HG03196 (cell line): Measurements from ENCODE around the gene MDM2.
"Not testable (repeated sequence)": the region's sequence is repeated elsewhere in the genome, so short reads cannot be mapped to it uniquely, and the experiment has no call there.

Source experiments
- ATAC-seq: cut with Tn5 transposase; IDR thresholded peaks from one replicate; pipeline ENCODE4 v1.9.1; 2021; ENCODE audit not compliant: unreplicated experiment

The MDM2 gene

DNA sequence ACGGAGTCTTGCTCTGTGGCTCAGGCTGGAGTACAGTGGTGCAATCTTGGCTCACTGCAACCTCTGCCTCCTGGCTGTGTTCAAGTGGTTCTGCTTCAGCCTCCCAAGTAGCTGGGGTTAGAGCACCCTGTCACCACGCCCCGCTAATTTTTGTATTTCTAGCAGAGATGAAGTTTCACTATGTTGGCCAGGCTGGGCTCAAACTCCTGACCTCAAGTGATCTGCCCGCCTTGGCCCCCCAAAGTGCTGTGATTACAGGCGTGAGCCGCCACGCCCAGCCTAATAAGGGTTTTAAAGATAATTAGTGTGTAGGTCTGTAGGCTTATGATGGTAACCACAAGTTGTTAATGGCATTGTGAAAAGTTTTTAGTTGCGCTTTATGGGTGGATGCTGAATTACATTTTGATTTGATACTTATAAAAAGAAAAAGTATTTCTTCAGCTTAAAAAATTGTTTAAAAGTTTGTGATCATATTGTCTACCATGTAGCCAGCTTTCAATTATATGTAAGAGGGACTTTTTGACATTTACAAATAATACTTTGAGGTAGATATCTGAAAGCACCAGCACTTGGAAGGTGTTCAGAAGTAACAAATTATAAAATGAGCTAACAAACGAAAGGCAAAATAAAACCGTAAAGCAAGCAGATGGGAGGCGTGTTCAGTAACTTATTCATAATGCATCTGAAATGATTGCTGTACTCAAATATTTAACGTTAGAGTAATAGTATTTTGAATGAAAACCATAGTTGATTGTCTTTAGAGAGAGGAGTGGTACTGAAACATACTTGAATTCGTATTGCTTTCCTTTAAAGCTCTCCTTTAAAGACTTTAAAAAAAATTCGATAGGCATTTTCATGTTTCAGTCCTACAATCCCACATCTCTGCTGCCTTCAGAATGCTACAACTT lies 37.1 kb downstream of the MDM2 start:
- no peak for ATAC-seq

DNA sequence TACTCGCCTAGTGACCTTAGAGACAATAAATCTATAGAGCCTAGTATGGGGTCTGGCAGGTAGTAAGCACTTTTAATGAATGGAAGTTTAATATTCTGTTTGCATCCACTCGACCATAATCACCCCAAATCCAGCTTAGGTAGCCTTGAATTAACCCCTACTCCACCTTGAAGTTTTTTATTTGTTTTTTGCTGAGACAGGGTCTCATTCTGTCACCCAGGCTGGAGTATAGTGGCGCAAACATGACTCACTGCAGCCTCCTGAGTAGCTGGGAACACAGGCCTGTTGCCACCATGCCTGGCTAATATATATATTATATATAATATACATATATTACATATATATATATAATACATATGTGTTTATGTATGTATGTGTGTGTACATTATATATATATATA lies 38.8 kb downstream of the MDM2 start:
- ATAC-seq = no peak

DNA sequence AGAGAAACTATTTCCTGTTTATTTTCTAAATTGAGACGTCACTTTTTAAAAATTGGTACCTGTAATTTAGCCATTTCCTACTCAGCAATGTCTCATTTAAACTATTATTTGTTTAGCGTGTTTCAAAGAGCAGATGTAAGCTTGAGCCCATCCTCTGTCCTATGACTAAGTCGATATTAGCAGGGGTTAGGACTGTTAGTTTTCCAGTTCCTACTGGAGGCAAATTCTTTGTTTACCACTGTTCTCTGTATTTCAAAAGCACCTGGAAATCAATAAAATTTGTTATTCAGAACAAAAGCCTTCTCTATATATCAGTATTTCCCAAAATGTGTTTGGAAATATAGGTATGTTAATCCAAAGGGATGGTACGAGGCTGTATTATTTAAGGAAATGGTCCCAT lies 42.4 kb downstream of the MDM2 start:
- ATAC-seq = no peak

DNA sequence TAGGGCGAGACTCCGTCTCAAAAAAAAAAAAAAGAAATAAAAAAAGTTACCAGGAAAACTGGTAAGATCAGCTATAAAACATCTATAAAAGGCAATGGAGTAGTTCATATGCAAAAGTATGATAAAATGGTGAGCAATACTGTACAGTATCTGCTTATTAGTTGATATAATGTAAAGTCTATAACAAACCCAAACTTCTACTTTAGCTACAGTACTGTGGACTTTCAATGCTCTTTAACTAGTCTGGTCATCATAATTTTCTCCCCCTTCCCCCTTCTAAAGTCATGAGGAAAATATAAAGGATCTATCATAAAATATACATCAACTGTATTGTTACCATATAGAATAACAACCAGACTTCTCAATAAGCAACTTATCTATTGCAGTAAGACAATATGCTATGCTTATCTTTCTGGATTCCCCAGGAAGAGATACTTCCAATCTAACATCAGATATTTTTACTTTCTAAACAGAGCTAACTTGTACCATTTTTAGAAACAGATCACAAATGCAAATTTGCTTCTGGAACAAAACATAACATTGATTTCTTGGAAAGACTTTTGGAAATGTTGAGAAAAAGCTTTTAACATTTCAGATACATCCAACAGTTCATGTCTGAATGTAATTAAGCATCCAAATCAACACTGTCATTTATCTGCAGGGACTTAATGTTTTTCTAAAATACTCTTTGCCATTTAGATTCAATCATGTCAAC lies 43.8 kb downstream of the MDM2 start:
- no peak for ATAC-seq

DNA sequence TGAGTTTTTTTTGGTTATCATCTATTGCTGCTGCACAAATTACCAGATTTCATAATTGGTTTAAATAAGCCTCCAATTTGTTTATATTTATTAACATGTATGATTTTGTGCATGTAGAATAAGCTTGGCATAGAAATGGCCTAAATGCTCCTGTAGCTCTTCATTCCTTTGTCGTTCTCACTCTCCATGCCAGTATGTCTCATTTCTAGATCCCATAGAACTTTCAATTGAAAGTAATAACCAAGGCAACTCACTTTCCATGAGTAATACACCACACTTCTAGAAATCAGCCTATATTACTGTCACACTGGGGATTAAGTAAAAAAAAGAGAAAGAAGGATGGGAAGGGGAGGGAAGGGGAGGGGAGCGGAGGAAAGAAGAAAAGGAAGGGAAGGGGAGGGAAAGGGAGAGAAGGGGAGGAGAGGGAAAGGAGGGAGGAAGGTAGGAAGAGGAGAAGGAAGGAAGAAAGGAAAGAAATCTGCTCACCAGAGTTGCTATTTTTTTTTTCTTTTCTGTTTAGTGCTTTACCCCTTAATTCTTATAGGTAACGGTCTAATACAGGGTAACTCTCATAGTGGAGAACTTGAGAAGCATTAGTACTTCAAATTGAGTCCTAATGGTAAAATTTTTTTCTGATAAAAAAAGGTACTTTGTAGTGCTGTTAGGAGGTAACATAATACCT lies 45.6 kb downstream of the MDM2 start:
- ATAC-seq = no peak

DNA sequence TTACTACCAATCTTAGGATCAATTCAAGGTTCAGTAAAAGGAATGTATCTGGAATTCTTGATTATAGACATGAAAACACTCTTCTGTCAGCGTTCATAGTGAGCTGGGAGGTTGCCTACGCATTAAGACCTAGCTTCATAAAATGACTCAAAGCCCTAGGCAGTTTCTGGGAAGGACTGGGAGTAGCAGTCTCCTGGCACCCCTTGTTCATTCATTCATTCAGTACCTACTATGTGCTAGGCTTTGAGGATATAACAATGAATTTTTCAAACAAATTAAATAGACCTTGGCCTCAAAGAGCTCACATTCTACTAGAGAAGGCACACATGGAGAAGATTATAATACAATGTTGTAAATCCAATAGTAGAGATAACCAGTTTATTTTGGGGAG lies 46.1 kb downstream of the MDM2 start:
- no peak for ATAC-seq

DNA sequence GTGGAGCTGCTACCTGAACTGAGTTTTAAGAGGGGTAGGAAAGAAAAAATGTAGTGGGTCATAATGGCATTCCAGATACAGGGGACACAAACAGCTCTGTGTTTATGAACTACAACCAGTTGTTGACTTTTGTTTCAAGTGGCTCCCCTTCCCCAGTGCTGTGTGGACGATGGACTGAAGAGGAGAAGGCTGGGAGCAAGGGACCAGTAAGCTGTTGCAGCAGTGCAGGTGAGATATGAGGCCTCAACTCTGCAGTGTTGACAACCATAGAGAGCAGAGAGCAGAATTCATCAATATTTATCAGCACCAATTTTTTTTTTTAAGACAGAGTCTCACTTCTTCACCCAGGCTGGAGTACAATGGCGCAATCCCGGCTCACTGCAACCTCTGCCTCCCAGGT lies 46.6 kb downstream of the MDM2 start:
- ATAC-seq = no peak

DNA sequence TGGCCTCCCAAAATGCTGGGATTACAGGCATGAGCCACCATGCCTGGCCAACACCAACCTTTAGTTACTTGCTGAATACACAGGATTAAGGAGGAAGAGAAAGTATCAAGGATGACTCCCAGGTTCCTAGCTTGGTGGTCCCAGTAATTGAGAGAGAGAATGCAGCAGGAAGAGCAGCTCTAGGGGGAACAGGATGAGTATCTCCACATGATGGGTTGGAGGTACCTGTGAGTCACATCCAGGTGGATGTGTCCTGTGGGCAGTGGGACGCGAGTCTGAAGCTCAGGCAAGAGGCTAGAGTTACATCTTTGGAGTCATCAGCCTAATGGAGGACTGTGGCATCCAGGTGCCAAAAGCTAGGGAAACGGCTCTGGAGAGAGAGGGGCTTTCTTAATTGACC lies 47.1 kb downstream of the MDM2 start:
- no peak for ATAC-seq

DNA sequence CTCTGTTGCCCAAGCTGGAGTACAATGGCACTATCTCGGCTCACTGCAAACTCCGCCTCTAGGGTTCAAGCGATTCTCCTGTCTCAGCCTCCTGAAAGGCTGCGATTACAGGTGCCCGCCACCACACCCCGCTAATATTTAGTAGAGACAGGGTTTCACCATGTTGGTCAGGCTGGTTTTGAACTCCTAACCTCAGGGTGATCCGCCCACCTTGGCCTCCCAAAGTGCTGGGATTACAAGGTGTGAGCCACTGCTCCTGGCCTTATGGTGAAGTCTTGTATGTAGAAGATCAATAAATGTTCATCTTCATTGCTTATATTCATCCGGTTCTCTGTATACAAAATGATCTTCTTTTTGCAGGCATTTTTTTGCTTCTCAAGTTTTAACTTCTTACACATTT lies 47.8 kb downstream of the MDM2 start:
- no peak for ATAC-seq

DNA sequence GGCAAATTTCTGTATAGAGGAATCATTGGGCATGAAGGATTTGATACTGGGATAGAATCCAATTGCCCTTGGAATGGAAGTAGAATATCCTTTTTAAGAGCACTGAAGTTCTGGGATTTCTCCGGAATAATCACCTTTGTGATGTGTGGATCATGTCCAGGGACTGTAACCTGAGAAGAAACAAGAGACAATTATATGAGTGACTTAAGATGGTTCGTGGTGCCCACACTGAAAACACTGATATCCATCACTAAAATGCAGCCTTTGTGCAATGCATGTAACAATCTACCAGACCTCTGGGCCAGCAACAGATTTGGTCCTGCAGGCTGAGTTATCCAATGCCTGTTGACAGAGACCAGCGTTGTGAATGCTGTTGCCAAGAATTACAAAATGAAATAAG lies 48.5 kb downstream of the MDM2 start:
- ATAC-seq = no peak

DNA sequence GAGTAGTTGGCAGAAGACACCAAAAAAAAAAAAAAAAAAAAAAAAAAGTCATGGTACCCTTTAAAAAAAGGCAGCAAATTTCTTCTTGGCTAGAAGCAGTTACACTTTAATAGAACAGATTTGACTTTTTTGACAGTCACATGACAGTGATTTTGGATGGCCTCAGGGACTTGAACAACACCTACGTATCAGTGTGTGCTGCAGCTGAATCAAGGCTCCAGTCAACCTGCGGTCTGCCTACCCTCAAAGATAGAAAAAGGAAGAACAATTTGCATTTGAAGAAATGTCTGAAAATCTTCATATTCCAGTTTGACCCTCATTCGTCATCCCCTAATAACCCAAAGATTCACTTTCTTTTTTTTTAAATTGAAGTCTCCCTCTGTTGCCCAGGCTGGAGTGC lies 53.9 kb downstream of the MDM2 start:
- no peak for ATAC-seq

DNA sequence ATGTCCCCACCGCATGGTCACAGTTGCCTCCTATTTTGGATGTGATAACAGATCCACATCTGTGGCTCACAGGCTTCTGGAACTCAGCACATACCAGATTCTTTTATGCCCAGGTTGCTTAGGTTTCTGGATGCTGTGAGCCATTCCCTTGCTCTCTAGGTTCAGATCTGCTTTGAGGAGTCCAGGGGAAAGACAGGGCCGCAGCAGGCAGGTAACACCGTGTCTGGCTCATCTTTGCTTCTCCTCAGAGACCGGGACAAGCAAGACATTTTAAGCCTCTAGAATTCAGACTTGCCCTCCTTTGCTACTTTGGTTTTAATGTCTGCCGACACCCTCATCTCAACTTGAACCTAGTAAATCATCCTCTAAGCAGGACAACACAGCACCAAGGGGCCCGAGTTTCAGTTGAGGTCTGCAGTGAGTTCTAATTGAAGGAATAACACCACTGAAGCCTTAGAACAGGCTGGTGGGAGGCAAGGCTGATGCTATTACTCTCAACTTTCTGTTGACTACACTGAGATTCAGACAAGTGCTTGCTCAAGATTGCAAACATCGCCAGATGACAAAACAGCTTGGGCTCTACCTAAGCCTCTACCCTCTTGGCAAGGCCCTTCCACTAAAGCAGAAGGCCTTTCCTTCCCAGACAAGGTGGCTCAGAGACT lies 55.3 kb downstream of the MDM2 start:
- ATAC-seq = no peak

DNA sequence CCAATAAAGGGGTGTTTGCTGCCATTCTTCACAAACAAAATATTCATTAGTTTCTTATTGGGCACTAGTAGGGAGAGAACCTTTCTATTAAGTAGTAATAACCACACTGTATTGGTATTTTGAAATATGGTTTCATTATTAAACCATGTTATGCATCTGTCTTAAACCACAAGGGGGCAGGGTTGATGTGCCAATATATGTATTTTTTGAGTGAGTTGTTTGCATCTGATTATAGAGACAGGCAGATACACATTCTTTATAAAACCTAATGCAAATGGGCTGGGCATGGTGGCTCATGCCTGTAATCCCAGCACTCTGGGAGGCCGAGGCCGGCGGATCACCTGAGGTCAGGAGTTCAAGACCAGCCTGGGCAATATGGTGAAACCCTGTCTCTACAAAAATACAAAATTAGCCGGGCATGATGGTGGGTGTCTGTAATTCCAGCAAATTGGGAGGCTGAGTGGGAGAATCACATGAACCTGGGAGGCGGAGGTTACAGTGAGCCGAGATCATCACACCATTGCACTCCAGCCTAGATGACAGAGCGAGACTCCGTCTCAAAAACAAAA lies 56.0 kb downstream of the MDM2 start:
- not testable (repeated sequence) for ATAC-seq

DNA sequence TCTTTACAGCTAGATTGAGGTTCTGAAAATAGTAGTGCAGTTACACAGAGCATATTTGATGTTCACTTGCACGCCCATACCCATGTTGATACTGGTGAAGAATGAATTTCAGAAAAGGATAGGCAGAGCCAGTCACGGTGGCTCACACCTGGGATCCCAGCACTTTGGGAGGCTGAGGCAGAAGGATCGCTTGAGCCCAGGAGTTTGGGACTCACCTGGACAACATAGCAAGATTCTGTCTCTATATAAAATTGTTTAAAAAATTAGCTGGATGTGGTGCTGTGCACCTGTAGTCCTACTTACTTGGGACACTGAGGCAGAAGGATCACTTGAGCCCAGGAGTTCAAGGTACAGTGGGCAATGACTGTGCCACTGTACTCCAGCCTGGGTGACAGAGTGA lies 56.6 kb downstream of the MDM2 start:
- ATAC-seq = no peak

DNA sequence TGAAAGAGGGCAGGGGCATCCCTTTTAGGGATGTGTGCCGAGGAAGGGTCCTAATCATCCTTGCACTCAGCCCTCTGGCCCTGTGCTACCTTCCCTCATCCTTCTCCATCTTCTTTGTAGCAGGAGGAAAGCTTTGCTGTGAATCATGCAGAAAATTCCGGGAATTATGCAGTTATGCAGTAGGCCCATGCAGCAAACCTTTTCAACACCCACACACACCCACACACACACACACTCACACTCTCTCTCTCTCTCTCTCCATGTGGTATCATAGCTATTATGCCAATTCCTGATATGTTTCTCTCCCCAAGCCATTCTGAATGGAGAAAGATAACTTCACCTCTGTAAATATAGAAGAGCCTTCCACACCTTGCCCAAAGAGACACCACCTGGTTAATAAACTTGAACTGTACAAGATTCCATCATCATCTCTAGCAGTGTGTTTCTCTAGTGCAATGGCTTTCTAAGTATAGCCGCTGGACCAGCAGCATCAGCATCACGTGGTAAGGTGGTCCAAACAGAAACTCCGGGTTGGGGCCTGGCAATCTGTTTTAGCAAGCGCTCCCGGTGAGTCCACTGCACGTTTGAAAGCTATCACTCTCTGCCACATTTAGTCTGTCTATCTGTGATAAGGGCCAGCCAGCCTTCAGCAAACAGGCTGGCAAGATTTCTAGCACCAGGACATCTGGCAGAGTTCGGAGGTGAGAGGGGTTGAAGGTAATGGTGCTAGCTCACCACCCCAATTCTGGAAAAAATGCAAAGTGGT lies 57.6 kb downstream of the MDM2 start:
- ATAC-seq = no peak

DNA sequence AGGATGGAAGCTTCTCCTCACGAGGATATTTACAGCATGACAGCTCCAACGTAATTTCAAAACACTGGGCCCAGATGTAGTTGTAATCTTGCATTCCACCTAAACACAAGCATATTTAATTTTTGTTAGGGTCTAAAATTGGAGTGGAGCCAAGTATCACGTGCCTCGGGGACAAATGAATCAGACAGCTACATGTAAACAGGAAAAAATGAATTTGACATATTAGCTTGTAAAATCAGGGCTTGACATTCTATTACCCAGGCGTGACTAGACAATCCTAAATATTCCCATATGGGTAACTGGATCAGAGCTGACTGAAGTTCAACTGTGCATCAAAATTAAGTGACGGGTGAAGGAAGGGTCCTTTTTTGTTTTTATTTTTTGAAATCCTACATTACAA lies 59.0 kb downstream of the MDM2 start:
- ATAC-seq = no peak

DNA sequence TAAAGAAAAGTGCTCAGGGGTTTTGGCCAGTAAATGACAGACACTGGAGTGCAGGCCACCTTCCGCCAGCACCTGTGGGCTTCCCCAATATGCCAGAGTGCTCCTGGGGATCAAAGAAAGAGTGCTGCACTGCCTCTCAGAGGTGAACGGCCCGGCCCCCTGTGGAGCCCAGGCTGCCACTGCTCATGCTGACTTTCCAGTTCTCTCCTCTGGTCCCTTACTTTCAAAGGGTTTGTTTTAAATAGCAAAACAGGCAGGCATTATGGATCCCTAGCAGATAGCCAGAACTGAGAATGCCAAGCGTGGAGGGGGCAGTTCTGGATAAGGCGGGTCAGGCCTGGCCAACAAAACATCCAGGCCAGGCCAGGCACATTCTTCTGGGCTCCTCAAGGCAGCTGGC lies 59.6 kb downstream of the MDM2 start:
- no peak for ATAC-seq

DNA sequence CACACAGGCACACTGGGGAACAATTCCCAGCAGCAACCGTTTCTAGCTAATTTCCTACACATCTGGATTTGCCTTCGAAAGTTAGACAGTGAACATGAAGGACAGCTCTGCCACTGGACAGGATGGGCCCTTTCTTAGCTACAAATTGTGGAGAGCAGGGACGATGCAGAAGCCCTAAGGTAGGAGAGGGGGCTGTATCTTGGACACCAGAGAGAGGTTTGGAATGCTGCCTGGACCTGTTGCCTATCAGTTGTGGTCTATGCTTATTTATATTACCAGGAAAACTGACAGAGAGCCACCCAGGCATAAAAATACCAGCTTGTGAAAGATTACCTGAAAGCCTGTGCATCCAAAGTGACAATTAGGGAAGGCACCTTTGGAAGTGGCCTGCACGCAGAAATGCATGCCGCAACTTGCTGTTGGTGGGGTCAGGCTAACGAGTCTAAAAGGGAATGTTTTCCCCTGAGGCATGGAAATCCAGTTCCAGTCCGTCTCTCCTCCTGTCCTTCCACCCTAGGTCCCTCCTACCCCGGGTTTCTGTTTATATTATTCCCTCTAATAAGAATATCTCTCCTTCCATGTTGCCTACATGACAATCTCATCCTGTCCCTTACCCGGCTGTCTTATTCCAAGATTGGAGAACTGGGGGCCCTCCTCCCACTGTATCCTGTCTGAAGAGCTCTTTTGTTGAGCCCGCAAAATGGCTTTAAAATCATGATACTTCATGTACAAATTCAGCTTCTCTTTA lies 60.2 kb downstream of the MDM2 start:
- ATAC-seq = no peak

DNA sequence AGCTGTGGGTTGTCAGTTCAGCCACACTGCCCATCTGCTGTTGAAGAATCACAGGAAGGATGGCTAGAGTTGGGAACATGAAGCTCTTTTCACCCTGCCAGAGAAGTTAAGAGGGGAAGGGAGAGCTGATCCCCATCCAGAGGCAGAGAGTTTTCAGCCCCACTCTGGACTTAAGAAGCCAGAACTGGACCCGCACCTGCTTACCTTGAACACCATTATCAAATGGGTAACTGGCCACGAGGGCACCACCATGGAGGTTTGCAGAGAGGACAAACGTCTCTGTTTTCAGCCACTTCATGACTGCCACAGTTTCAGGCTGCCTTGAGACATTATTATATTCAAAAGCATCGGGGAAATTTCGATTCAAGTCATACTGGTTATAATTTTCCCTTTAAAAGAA lies 62.0 kb downstream of the MDM2 start:
- no peak for ATAC-seq

DNA sequence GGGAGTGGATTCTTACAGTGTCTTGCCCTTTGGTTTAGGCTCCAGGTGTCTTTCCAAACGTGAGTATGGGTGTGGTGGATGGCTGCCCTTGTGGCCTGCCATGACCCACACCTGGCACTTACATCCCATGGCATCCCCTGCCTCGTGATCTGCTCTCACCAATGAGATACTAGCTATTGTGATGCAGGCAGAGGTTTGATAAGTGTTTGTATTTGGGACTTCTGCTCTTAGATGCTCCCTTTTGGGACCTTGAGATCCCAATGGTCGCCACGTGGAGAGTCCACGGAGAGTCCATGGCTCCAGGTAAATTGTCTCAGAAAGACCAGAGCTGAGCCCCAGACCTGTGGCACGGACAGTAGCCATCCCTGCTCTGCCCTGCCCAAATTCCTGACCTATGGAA lies 62.5 kb downstream of the MDM2 start:
- ATAC-seq = no peak
